DMS53 treated with DMSO at 0.1 percent for 48 hours (cell line): ENCODE results near the gene RABGAP1.

ENCODE experiments used
- DNase-seq: peaks from one replicate; lab custom pipeline; 2025; ENCODE audit not compliant: unreplicated experiment; lab: John Stamatoyannopoulos, UW

Gene RABGAP1

DNA sequence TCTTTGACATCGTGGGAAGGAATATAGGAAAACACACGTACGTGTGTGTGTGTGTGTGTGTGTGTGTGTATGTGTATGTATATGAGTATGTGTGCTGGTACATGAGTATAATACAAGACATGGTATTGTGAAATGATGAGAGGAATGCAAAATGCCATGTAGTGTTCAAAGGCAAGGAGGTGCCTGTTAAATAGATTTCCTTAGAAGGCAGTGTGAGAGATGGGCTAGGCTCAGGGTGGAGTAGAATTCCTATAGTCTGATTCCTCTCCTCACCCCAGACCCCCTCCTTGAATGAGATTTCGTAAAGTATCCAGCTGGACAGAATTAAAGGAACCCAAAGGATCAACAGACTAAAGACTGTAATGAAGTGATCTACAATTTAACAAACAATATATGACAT lies 103.8 kb downstream of the RABGAP1 start:
- DNase-seq: no peak

DNA sequence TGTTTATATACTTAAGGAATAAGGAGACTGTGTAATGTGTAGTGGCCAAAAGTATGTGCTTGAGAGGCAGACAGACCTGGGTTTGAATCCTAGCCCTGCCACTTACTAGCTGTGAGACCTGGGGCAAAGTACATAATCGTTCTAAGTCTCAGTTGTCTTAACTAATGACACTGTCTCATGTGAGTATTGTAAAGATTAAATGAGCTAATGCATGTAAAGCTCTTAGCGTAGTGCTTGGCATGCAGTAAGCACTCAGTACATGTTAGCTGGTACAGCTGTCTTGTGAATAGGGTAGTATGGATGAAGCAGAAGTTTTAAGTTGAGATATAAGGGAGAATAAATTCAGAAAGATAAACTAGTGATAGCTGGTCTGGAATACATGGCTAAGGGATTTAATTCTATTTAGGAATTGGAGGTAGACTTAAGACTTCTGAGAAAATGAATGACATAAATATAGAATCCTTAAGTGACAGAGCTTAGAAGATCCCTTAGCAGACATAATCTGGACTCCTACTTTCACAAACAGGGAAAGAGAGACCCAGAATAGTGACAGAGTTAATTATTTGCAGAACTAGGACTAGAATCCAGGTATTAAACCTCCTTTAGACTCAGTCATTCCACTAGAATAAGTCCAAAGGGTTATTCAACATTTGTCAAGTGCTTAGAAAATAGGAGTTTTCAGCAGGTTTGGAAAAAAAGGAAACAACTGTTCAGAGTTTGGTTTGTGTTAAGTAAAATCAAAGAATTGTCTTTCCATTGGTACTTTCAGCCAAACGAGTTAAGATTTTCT lies 105.8 kb downstream of the RABGAP1 start:
- DNase-seq: no peak

DNA sequence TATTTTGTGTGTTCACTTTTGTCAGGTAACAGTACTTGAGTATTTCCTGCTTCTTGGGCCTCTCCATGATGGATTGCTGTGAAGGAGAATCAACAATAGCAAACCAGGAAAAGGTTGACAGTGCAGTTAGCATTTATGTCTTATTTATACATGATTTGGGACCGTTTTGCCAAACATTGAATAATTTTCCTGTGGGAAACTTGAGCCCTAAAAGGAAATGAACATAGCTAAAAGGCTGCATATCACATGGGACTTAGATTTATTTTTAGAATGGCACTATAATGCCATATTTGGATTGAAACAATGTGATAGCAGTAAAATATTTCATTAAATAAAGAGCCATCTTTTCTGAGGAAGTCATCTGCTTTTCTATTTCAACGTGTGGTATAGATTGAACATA lies 107.9 kb downstream of the RABGAP1 start:
- no peak for DNase-seq

- DNase-seq: no peak
These were observed 108.9 kb downstream of the RABGAP1 start for GRCh38 chr9:123049589-123050222.

- no peak for DNase-seq
These were observed 112.2 kb downstream of the RABGAP1 start for GRCh38 chr9:123053046-123053445.

DNA sequence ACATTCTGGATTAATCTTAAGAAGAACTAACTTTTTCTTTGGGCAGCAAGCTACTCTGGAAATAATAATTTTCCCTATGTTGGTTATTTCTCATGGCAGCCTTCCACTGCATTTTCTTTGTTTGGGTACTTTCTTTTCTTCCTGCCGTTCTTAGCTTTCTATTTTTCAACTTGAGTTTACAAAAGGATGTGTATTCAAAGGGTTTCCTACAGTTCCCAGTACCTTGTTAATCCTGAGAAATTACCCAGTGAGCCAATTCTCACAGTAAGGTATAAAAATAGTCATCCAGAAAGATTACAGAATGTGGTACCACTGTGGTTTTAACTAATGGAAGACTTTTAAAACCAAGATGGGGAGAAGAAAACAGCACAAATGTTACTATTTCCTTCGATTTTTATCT lies 112.9 kb downstream of the RABGAP1 start:
- no peak for DNase-seq

GRCh38 chr9:123058834-123059233 lies 118.0 kb downstream of the RABGAP1 start:
- DNase-seq: no peak

DNA sequence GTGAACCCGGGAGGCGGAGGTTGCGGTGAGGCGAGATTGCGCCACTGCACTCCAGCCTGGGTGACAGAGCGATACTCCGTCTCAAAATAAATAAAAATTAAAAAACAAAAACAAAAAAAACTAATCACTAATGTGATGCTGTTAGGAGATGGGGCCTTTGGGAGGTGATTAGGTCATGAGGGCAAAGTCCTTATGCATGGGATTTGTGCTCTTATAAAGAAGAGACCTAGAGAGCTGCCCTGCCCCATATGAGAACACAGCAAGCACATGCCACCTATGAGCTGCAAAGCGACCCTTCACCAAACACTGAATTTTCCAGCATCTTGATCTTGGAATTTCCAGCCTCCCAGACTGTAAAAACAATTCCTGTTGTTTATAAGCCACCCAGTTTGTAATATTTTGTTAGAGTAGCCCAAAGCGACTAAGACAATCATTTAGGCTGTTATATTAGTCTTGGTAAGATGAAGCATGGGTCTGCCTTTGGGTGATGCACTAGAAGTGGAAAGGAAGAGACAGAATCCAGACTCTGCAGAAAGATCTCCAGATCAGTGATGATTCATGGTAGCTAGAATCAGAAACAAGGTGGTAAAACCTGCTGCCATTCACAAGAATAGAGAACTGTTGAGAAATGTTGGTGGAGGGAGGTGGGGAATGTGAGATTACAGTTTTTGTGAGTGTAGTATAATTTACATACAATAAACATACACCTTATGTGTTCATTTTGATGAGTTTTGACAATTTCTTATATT lies 118.8 kb downstream of the RABGAP1 start:
- DNase-seq: no peak

GRCh38 chr9:123061216-123061615 lies 120.4 kb downstream of the RABGAP1 start:
- DNase-seq: no peak

DNA sequence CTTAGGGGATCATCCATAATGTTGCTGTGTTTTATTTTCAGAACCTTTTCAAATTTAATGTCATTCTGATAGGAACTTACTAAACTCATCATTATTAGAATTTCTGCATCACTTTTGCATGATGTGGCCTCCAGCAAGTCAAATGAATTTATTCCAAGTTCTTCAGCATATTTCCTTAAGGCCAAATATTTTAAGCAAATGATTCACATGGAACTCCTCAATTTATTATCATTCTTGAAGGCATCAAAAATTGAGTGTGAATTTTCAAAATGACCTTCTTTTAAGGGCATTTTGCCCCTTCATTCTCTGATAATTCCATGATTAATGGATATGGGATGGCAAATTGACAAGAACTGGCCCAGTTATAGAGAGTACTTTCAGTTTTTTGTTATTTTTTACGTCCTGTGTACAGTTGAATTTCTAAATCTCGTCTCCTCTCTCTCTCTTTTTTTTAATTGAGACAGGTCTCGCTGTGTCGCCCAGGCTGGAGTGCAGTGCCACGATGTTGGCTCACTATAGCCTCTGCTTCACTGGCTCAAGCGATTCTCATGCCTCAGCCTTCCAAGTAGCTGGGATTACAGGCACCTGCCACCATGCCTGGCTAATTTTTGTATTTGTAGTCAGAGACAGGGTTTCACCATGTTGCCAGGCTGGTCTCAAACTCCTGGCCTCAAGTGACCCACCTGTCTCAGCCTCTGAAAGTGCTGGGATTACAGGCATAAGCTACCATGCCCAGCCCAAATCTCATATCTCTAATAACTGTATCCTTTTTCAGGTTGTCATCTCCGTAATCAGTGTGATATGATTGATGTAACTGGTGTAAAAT lies 121.7 kb downstream of the RABGAP1 start:
- no peak for DNase-seq

- no peak for DNase-seq
These were observed 122.4 kb downstream of the RABGAP1 start for GRCh38 chr9:123063177-123063598.

GRCh38 chr9:123063896-123064295 lies 123.1 kb downstream of the RABGAP1 start:
- DNase-seq: no peak

DNA sequence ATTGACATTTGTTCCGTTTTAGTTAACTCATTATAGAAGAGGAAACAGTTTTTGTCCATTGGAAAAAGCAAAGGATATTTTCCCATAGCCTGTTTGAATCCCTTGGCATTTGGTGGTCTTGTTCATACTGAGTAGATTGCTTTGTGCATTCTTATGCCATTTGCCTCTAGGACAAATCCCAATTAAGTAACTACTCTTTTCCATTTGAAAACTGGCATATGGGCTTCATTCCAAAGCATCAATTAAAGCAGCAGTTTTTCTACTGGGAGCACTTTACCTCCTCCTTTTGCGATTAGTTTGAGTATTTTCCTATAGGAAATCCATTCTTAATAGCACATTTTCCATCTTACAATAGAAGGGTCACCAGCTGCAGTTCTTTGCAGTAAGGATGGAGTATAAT lies 123.9 kb downstream of the RABGAP1 start:
- no peak for DNase-seq

GRCh38 chr9:123065196-123065595 lies 124.4 kb downstream of the RABGAP1 start:
- DNase-seq: no peak

GRCh38 chr9:123067136-123067535 lies 126.3 kb downstream of the RABGAP1 start:
- DNase-seq: no peak

- no peak for DNase-seq
These were observed 128.2 kb downstream of the RABGAP1 start for GRCh38 chr9:123069010-123069481.

GRCh38 chr9:123070198-123070597 lies 129.4 kb downstream of the RABGAP1 start:
- DNase-seq: no peak

DNA sequence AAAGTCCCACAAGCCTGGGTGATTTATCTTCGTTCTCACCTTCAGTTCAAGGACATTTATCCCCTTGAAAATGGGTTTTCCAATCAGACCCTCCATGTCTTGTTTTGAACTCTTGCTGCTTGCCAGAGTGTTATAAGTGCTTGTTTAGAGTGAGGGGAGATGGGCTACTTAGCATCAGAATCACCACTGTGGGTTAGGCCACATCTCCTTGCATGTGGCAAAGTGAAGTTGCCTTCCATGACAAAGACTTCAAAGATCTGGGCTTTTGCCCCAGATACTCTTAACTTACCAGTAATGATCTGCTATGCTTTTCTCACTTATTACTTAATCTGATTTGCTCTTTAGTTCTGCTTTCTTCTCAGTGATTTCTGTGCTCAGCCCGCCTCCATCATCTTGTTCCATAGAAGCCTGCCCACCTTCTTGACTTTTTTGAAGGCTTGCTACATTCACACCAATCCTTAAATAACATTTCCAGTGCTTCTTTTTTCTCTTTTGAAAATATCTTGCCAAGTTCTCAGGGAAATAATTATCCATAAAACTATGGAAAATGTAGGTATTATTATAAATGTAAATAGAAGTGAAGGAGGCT lies 131.7 kb downstream of the RABGAP1 start:
- no peak for DNase-seq

GRCh38 chr9:123073441-123073840 lies 132.6 kb downstream of the RABGAP1 start:
- no peak for DNase-seq

DNA sequence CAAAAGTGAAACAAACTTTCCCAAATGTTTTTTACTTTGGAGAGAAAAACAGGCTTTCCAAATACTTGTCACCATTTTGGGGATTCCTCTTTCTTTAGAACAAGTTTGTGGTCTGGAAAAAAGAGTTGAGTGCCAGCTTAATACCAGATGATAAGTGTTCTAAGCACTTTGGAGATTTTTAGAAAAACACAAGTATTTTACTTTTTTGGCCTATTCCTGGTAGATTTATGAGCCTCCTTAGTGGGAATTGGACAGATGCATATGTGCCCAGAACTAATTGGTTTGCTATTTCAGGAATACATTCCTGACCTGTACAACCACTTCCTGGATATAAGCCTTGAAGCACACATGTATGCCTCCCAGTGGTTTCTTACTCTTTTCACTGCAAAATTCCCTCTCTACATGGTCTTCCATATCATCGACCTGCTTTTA lies 133.2 kb downstream of the RABGAP1 start:
- no peak for DNase-seq

DNA sequence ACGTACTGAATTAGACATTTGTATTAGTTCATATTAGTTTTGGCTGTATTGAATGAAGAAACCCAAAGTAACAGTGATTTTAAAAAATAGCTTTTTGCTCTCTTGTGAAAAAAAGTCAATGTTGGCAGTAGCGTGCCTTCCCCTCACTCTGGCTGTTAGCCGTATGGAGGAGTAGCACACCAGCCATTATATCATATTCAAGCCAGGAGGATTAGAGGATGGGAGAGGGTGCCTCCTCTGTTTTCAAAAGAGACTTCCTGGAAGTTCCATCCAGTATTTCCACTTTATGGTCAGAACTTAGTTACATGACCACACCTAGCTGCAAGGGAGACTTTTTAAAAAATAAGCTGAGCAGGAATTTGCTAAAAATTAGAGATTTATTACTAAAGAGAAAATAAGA lies 133.8 kb downstream of the RABGAP1 start:
- DNase-seq: no peak
